Spinal cord (tissue), 10 donors: Measurements from ENCODE around the gene RBM15. TPM values are rescaled to one million over a fixed set of nuclear protein-coding genes. Genes with fewer than 3 reads are reported as not detected.

Experiments
- DNase-seq, 6 donors: peaks; one replicate each; pipeline versions ENCODE4 v3.0.0 to v3.0.0-alpha.2; 2013 to 2015; ENCODE audit warnings: low spot score in 6 of 6, low read depth in 4 of 6
- H3K27ac ChIP-seq: one replicate; pipeline ENCODE4 v1.5.1; 2013; ENCODE audit warnings: low read depth, low read length, control low read depth
- H3K27me3 ChIP-seq: one replicate; pipeline ENCODE4 v1.6.1; 2013; ENCODE audit warnings: low read length; ENCODE audit not compliant: control insufficient read depth, insufficient read depth
- H3K36me3 ChIP-seq: one replicate; pipeline ENCODE4 v1.6.1; 2013; ENCODE audit warnings: low read length; ENCODE audit not compliant: control insufficient read depth, insufficient read depth
- H3K4me1 ChIP-seq: one replicate; pipeline ENCODE4 v1.6.1; 2013; ENCODE audit warnings: low read length; ENCODE audit not compliant: control insufficient read depth, insufficient read depth
- H3K4me3 ChIP-seq: one replicate; pipeline ENCODE4 v1.5.1; 2013; ENCODE audit warnings: low read depth, low read length, control low read depth
- H3K9me3 ChIP-seq: one replicate; pipeline ENCODE4 v1.6.1; 2013; ENCODE audit warnings: low read length; ENCODE audit not compliant: control insufficient read depth, insufficient read depth
- WGBS: methylation state at CpG from one replicate; pipeline ENCODE4 v1.1.5; 2013; ENCODE audit warnings: missing lambda C conversion rate; ENCODE audit not compliant: insufficient coverage; 5-methylcytosine and 5-hydroxymethylcytosine counted together
- long read RNA-seq, 4 donors: transcript quantifications; one replicate each; lab custom pipeline, GENCODE V29; 2026
- polyA plus RNA-seq, 2 donors: library from polyadenylated mRNA; unstranded; fragments of 120-200 nt; gene quantifications; one replicate each; pipeline ENCODE4 v1.2.1, GENCODE V29; 2013; ENCODE audit not compliant: insufficient read length in 2 of 2
- total RNA-seq, 2 donors: library from RNA; depleted of rRNA in 1 of 2; stranded (reverse); fragments of 120-200 nt in 1 of 2; fragments of >200 nt in 1 of 2; gene quantifications; one replicate each; pipeline versions ENCODE4 v1.2.3 to v1.2.4, GENCODE V29; 2013 to 2014
- donor health status: healthy.

Gene RBM15, protein sequence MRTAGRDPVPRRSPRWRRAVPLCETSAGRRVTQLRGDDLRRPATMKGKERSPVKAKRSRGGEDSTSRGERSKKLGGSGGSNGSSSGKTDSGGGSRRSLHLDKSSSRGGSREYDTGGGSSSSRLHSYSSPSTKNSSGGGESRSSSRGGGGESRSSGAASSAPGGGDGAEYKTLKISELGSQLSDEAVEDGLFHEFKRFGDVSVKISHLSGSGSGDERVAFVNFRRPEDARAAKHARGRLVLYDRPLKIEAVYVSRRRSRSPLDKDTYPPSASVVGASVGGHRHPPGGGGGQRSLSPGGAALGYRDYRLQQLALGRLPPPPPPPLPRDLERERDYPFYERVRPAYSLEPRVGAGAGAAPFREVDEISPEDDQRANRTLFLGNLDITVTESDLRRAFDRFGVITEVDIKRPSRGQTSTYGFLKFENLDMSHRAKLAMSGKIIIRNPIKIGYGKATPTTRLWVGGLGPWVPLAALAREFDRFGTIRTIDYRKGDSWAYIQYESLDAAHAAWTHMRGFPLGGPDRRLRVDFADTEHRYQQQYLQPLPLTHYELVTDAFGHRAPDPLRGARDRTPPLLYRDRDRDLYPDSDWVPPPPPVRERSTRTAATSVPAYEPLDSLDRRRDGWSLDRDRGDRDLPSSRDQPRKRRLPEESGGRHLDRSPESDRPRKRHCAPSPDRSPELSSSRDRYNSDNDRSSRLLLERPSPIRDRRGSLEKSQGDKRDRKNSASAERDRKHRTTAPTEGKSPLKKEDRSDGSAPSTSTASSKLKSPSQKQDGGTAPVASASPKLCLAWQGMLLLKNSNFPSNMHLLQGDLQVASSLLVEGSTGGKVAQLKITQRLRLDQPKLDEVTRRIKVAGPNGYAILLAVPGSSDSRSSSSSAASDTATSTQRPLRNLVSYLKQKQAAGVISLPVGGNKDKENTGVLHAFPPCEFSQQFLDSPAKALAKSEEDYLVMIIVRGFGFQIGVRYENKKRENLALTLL
- total RNA-seq = 10 to 100 TPM; 29.4 to 33.2 TPM
- 1 to 10 TPM; 5.5 to 8.0 TPM for polyA plus RNA-seq
- long read RNA-seq, donor 1, full-length matches to known transcripts = 7 of 7 reads
- long read RNA-seq, donor 1, partial matches to known transcripts = 0 of 7 reads
- long read RNA-seq, donor 1, other reads (novel, unspliced or antisense) = 0 of 7 reads
- long read RNA-seq, donor 2, partial matches to known transcripts = 0 of 2 reads
- long read RNA-seq, donor 2, other reads (novel, unspliced or antisense) = 0 of 2 reads
- long read RNA-seq, donor 3, partial matches to known transcripts = 0 of 4 reads
- long read RNA-seq, donor 3, other reads (novel, unspliced or antisense) = 0 of 4 reads
- long read RNA-seq, donor 4 = 0 reads

DNA sequence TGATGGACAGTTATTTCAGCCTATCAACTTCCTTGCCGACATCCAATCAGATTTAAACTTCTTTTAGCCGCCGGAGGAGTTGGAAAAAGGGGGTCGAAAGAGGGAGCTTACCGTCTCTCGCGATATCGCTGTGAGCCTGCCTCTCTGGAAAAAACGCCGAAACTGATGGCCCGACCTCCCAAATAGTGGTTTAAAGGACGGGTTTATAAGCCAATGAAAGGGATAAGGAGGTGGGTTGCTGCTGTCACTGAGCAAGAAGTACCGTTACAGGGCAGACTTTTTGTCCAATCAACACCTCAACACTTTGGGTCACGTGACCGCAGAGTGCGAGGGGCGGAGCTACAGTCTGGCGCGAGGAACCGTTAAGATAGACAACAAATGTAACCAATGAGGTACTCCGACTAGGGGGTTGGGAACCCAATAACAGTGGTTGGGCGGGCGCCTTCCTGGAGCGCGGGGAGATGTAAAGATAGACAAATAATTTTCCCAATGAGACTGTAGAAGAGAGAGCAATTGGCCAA lies at the start of gene RBM15:
Gene RBM15 (plus strand): TSS at position 492 of the 521 bp plus-strand sequence. CDS start 29 bp downstream, at position 521.
- no peaks in the 10 kb centered on the region for H3K27me3 ChIP-seq
- H3K36me3 ChIP-seq = peaks cover 19% of the 10 kb centered on the region
- no peaks in the 10 kb centered on the region for H3K9me3 ChIP-seq
- peak within 1 kb of the TSS; percentile 100 for H3K27ac ChIP-seq
- peak; percentile 100 for DNase-seq
- peaks cover 30% of the 10 kb centered on the region for H3K4me1 ChIP-seq
- H3K4me3 ChIP-seq = peak within 1 kb of the TSS; percentile 94
- 0% methylated on average over 22 of the region's 25 CpGs for WGBS

DNA sequence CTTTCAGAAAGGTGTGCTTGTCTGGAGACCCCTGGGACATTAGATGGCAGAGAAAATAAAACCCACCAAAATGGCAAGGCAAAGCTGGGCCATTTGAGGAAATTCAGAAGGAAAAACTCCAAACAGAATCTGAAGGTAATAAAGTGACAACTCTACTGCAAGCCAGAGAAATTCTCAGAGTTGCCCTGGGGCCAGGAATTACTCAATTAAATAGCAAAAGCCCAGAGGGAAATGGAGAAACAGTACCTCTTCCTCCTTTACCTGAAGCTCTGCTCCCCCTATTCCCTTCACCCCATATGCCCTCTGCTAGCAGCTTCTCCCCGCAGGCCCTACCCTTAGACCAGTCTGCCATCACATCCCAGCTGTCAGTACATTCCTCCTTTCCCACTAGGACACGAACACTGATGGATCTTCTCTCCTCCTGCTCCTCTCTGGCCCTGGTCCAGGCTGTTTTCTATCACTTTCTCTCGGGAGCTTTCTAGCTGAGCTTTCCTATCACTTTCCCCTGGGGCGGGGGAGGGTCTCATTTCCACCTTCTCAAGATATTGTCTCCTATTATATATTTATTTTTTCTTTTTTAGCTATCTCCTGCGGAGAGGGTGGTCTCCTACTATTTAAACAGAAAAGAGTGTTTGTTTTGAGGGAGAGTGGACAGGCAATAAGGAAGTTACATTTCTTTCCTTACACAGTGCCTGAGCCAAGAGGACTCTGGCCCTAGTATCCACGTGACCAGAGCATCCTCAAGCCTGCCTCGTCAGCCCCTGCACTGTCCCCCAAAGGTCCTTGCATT lies 47.7 kb upstream of the RBM15 start:
- H3K27me3 ChIP-seq = no peaks in the 10 kb centered on the region
- no peaks in the 10 kb centered on the region for H3K36me3 ChIP-seq
- peak in 1 of 6 donors; percentile 43 for DNase-seq
- H3K9me3 ChIP-seq = no peaks in the 10 kb centered on the region
- H3K4me1 ChIP-seq = no peaks in the 10 kb centered on the region
- WGBS = 50% methylated on average over 5 of the region's 7 CpGs
- H3K27ac ChIP-seq = no peak overlapping the region
- no peak overlapping the region for H3K4me3 ChIP-seq

DNA sequence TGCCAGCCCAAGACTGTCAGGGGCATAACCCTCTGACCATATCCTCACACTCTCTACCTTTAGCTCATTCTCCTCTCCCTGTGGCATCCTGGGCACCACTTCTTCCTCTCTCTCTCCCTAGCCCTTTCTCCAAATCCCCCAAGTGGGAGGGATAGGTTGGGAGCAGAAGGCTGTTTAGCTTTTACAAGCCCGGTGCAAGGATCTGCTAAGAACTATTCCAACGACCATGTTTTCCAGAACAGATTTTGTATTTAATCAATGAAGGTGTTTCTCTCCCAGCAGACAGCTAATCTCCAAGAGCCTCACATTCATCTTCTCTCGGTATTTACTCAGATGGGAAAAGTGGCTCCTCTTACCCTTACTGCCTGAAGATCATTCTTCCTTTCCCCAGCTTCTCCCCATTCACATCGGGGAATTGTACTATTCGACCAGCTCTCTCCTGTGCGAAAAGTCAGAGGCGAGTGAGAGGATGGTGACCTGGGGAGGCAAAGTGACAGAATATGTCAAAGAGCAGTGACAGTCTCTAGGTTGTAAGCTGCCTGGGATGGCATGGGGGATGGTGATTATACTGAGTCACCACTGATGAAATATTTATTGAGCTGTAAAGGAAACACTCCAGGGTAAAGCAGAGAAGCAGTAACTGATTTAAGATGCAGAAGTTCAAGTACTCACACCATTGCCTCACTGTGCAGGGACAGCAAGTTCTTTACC lies 47.0 kb upstream of the RBM15 start:
- Histone ChIP-seq H3K4me1 (no peaks in the 10 kb centered on the region), H3K27me3 (no peaks in the 10 kb centered on the region), H3K4me3 (no peak overlapping the region), H3K9me3 (no peaks in the 10 kb centered on the region), H3K27ac (no peak overlapping the region), H3K36me3 (no peaks in the 10 kb centered on the region)
- DNase-seq = peak in 1 of 6 donors; percentile 43
- WGBS = no CpG with 5 or more reads among the region's 7 CpGs

DNA sequence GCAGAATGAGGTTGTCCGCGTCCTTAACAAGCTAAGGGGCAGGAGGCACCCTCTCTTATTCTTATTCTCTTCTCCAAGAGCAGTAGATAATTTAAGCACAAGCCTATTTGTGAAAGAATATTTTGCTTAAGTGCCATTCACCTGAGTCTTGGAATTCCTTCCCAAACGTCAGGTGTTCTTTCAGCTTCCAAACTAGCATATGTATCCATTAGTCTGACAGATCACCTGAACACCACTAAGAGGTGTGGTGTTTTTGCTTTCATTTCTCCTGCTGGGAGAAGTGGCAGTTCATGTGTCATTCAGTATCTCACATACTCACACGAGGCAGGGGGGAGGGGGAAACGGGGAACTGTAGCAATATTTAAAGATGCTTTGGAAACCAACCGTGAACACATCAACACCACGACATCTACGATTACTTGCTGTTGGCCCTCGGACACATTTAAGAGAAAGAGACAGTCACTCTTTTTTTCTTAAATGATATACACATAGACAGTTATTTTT lies 45.5 kb upstream of the RBM15 start:
- no peaks in the 10 kb centered on the region for H3K4me1 ChIP-seq
- no peak overlapping the region for H3K4me3 ChIP-seq
- no peaks in the 10 kb centered on the region for H3K27me3 ChIP-seq
- WGBS = no CpG with 5 or more reads among the region's 9 CpGs
- H3K9me3 ChIP-seq = no peaks in the 10 kb centered on the region
- no peak overlapping the region for H3K27ac ChIP-seq
- no peaks in the 10 kb centered on the region for H3K36me3 ChIP-seq
- DNase-seq = no peak

DNA sequence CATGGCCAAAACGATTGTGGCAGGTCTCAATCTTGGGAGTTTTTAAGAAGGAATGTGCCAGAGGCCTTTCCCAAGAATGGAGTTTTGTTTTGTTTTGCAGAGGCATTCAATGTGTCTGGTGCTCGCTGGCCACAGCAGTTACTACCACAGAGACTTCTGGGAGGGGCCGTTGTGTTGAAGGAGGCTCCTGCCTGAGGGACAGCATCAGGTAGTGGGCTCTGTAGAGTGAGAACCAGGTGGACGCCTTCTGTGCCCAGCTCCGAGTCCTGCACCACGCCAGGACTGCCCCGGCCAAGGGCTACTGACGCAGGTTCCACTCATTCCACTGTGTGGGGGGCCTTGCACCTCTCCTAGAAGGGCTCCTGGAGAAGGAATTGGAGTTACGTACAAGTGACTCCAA lies 44.9 kb upstream of the RBM15 start:
- no peak overlapping the region for H3K4me3 ChIP-seq
- no peaks in the 10 kb centered on the region for H3K4me1 ChIP-seq
- H3K27me3 ChIP-seq = no peaks in the 10 kb centered on the region
- no peaks in the 10 kb centered on the region for H3K36me3 ChIP-seq
- no peak overlapping the region for H3K27ac ChIP-seq
- DNase-seq = no peak
- H3K9me3 ChIP-seq = no peaks in the 10 kb centered on the region
- WGBS = 98% methylated on average over 7 of the region's 9 CpGs

DNA sequence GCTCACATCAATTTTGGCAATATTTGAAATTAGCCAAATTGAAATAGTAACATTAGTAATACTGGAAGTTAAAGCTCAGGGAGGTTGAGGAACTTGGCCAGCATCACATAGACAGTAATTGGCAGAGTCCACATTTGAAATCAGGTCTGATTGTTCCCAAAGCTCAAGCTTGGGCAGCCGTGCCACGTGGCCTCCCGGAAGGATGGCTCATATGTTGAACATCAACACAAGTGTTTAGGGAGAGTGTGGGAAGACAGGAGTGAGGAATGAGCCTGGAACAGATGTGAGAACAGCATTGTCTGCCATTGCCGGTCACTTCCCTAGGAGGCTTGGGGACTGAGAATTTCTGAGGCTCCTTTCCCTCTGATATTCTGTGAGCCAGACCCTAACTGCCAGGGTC lies 40.2 kb upstream of the RBM15 start:
- Histone ChIP-seq H3K27me3 (no peaks in the 10 kb centered on the region), H3K4me3 (no peak overlapping the region), H3K9me3 (no peaks in the 10 kb centered on the region), H3K36me3 (no peaks in the 10 kb centered on the region), H3K27ac (no peak overlapping the region), H3K4me1 (no peaks in the 10 kb centered on the region)
- WGBS = 45% methylated on average over 4 of the region's 4 CpGs
- no peak for DNase-seq

DNA sequence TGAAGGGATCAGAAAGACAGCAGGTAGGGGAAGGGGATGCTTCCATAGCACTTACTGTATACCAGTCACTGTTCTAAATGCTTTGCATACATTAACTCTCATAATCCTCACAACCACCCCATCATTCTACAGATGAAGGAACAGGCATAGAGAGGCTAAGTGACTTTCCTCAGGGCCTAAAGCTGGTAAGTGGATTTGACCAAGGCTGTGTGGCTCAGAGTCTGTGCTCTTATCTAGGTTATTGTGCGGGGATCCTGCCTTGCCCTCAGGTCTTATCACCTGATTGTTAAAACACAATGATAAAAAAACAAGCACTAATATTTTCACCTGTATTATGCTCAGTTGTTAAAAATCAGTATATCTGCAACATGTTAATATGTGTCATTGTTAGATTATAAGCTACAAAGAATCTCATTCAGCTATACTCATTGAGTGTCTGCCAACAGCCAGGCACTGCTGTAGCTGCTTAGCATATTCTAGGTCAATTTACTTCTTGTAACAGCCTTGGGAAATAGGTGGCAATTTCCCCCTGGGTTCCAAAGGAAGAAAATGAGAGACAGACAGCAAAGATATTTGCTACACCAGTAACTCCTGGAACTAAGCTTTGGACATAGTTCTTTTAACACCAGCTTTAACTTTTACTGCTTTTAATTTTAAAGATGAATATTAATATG lies 38.6 kb upstream of the RBM15 start:
- no peak overlapping the region for H3K27ac ChIP-seq
- no peaks in the 10 kb centered on the region for H3K9me3 ChIP-seq
- peak in 2 of 6 donors; percentile 24 to 66 for DNase-seq
- no CpG with 5 or more reads among the region's 1 CpG for WGBS
- no peaks in the 10 kb centered on the region for H3K4me1 ChIP-seq
- H3K4me3 ChIP-seq = no peak overlapping the region
- no peaks in the 10 kb centered on the region for H3K36me3 ChIP-seq
- no peaks in the 10 kb centered on the region for H3K27me3 ChIP-seq

DNA sequence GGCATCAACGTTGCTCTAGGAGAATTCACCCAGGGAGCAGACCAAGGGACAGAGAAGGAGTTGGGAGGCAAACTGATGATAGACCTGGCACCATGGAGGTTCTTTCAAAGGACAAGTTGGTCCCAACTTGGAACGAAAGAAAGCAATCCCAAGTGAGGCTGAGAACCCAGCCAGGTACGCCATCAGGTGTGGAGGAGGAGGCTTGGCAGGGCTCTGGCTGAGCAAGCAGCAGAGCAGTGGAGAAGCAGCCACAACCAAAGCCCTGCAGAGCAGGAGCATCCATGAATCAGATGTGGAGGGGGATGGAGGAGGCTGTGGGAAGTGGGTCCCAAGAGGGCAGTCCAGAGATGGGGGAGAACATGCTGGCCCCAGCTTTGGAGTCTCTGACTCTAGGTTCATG lies 36.3 kb upstream of the RBM15 start:
- Histone ChIP-seq H3K4me1 (no peaks in the 10 kb centered on the region), H3K4me3 (no peak overlapping the region), H3K27ac (no peak overlapping the region), H3K9me3 (no peaks in the 10 kb centered on the region), H3K36me3 (no peaks in the 10 kb centered on the region), H3K27me3 (no peaks in the 10 kb centered on the region)
- no peak for DNase-seq
- WGBS = 85% methylated on average over 3 of the region's 3 CpGs
